NCI-H526 (cell line): ENCODE results near the gene AP3B1.
"Not testable (repeated sequence)": the region's sequence is repeated elsewhere in the genome, so short reads cannot be mapped to it uniquely, and the experiment has no call there.

ENCODE experiments used
- DNase-seq, 2 experiments: peaks; one replicate each; lab custom pipeline; 2025; lab: John Stamatoyannopoulos, UW

Gene AP3B1

GRCh38 chr5:78242001-78242400 lies 52.5 kb downstream of the AP3B1 start:
- DNase-seq, result no peak

GRCh38 chr5:78237911-78238310 lies 56.6 kb downstream of the AP3B1 start:
- no peak for DNase-seq

- no peak for DNase-seq
Observed at GRCh38 chr5:78236046-78236445, 58.5 kb downstream of the AP3B1 start.

- no peak for DNase-seq
Observed at GRCh38 chr5:78235289-78235688, 59.2 kb downstream of the AP3B1 start.

- DNase-seq, result no peak
Observed at GRCh38 chr5:78234804-78235203, 59.7 kb downstream of the AP3B1 start.

GRCh38 chr5:78232163-78232562 lies 62.3 kb downstream of the AP3B1 start:
- DNase-seq, result no peak

GRCh38 chr5:78224358-78224757 lies 70.1 kb downstream of the AP3B1 start:
- DNase-seq, result no peak

- DNase-seq, result no peak
Observed at GRCh38 chr5:78221964-78222451, 72.5 kb downstream of the AP3B1 start.

- DNase-seq, result no peak
Observed at GRCh38 chr5:78221467-78221866, 73.0 kb downstream of the AP3B1 start.

GRCh38 chr5:78215972-78216371 lies 78.5 kb downstream of the AP3B1 start:
- DNase-seq, result no peak

- DNase-seq, result no peak
Observed at GRCh38 chr5:78215565-78215964, 78.9 kb downstream of the AP3B1 start.

- no peak for DNase-seq
Observed at GRCh38 chr5:78213799-78214198, 80.7 kb downstream of the AP3B1 start.

GRCh38 chr5:78211052-78211451 lies 83.4 kb downstream of the AP3B1 start:
- peak in 1 of 2 experiments; percentile 17 for DNase-seq

- no peak for DNase-seq
Observed at GRCh38 chr5:78204241-78204640, 90.3 kb downstream of the AP3B1 start.

- DNase-seq, result no peak
Observed at GRCh38 chr5:78203815-78204214, 90.7 kb downstream of the AP3B1 start.

- no peak for DNase-seq
Observed at GRCh38 chr5:78190402-78190801, 104.1 kb downstream of the AP3B1 start.

GRCh38 chr5:78188681-78189080 lies 105.8 kb downstream of the AP3B1 start:
- DNase-seq, result not testable (repeated sequence)

- DNase-seq, result no peak
Observed at GRCh38 chr5:78187172-78187571, 107.3 kb downstream of the AP3B1 start.

- no peak for DNase-seq
Observed at GRCh38 chr5:78182838-78183237, 111.7 kb downstream of the AP3B1 start.

GRCh38 chr5:78178356-78178755 lies 116.1 kb downstream of the AP3B1 start:
- DNase-seq, result no peak

GRCh38 chr5:78170335-78170734 lies 124.2 kb downstream of the AP3B1 start:
- not testable (repeated sequence) for DNase-seq

GRCh38 chr5:78162253-78162862 lies 132.1 kb downstream of the AP3B1 start:
- peak in 1 of 2 experiments; percentile 33 for DNase-seq

- DNase-seq, result no peak
Observed at GRCh38 chr5:78157001-78157400, 137.5 kb downstream of the AP3B1 start.

- no peak for DNase-seq
Observed at GRCh38 chr5:78151594-78152271, 142.8 kb downstream of the AP3B1 start.
